ENCODE measurements around the gene ZBTB22.
A peak's percentile ranks its signal among the peaks of the same experiment; 100 is the strongest.

Gene ZBTB22

GRCh38 chr6:33298773-33299236 is 18.7 kb downstream of the ZBTB22 start, which contains the start of gene RGL2:
Gene RGL2 (minus strand): TSS chr6:33298942. CDS start chr6:33298610, 332 bp downstream.
- no peak for TF ChIP-seq CTCF (IDR thresholded peaks at IDR 0.05; ENCODE audit: low read depth, low read length, missing control alignments)
- no peak for DNase-seq (ENCODE audit: extremely low read depth, low read depth)
- peak within 1 kb of the TSS; percentile 76 for H3K4me3 ChIP-seq (replicated peaks; ENCODE audit: low read depth, low read length)

GRCh38 chr6:33297956-33298772 is 19.4 kb downstream of the ZBTB22 start:
- TF ChIP-seq CTCF (IDR thresholded peaks at IDR 0.05; ENCODE audit: low read depth, low read length, missing control alignments): no peak
- no peak for DNase-seq (ENCODE audit: extremely low read depth, low read depth)
- H3K4me3 ChIP-seq (replicated peaks; ENCODE audit: low read depth, low read length): peak overlapping the region; percentile 76

GRCh38 chr6:33297406-33297955 is 20.1 kb downstream of the ZBTB22 start:
- H3K4me3 ChIP-seq (replicated peaks; ENCODE audit: low read depth, low read length): peak overlapping the region; percentile 76
- no peak for DNase-seq (ENCODE audit: extremely low read depth, low read depth)
- no peak for TF ChIP-seq CTCF (IDR thresholded peaks at IDR 0.05; ENCODE audit: low read depth, low read length, missing control alignments)

- no peak for TF ChIP-seq CTCF (IDR thresholded peaks at IDR 0.05; ENCODE audit: low read depth, low read length, missing control alignments)
- peak overlapping the region; percentile 76 for H3K4me3 ChIP-seq (replicated peaks; ENCODE audit: low read depth, low read length)
- no peak for DNase-seq (ENCODE audit: extremely low read depth, low read depth)
These were observed 20.6 kb downstream of the ZBTB22 start for GRCh38 chr6:33296797-33297405.

GRCh38 chr6:33295621-33296369 is 21.7 kb downstream of the ZBTB22 start:
- DNase-seq (ENCODE audit: extremely low read depth, low read depth): no peak
- no peak overlapping the region for H3K4me3 ChIP-seq (replicated peaks; ENCODE audit: low read depth, low read length)
- TF ChIP-seq CTCF (IDR thresholded peaks at IDR 0.05; ENCODE audit: low read depth, low read length, missing control alignments): no peak

- no peak overlapping the region for H3K4me3 ChIP-seq (replicated peaks; ENCODE audit: low read depth, low read length)
- no peak for DNase-seq (ENCODE audit: extremely low read depth, low read depth)
- TF ChIP-seq CTCF (IDR thresholded peaks at IDR 0.05; ENCODE audit: low read depth, low read length, missing control alignments): no peak
These were observed 23.3 kb downstream of the ZBTB22 start for GRCh38 chr6:33294086-33294823.
